ENCODE data around the gene GRAMD4. TPM values are rescaled to one million over a fixed set of nuclear protein-coding genes. Genes with fewer than 3 reads are reported as not detected.

Gene GRAMD4
- total and polyA plus RNA-seq, 2 experiments from 2014 or later, result 2.9 to 10.6 TPM

DNA sequence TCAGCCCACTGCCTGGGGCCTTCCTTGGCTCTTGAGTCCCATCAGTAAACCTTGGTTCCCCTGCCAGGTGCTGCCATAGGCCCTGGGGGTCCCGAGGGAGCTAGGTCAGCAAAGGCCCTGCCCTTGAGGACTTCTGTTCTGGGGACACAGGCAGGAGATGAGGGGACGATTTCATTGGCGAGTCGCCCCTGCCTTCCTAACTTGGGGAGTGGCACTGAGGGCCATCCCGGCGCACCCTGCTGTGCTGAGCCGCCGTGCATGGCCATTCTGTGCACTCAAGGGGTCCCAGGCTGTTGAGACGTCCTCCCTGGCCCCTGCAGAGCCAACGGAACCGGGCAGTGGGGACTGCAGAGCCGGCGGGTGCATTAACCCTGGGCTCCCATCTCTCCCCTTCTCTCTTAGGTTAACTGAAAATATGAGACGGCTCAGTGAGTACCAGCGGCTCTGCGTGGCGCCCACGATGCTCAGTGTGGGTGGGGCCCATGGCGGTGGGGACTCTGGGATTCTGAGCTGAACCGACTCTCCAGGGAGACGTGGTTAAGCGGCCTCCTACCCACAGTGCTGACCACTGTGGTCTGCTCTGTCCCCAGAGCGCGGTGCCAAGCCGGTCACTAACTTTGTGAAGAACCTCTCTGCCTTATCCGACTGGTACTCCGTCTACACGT lies 43.4 kb downstream of the GRAMD4 start:
- DNase-seq, result no peak
- no peak overlapping the region for H3K9ac ChIP-seq
- no peaks in the 10 kb centered on the region for H3F3A ChIP-seq (ENCODE audit: insufficient read depth)
- H3K27ac ChIP-seq, result no peak overlapping the region
- H3K79me2 ChIP-seq (ENCODE audit: insufficient read depth), result no peaks in the 10 kb centered on the region
- H2AFZ ChIP-seq, result no peak overlapping the region
- H3K9me3 ChIP-seq (ENCODE audit: low read depth), result no peaks in the 10 kb centered on the region
- H3K4me3 ChIP-seq, result no peak overlapping the region
- no peak for TF ChIP-seq EZH2 (IDR thresholded peaks at IDR 0.05; ENCODE audit: insufficient read depth, poor library complexity, severe bottlenecking)
- TF ChIP-seq EZH2phosphoT487 (IDR thresholded peaks at IDR 0.05; ENCODE audit: insufficient read depth, low read depth), result no peak
- WGBS, 2 experiments (ENCODE audit: low coverage in 1 of 2, low lambda C conversion rate in 2 of 2, missing lambda C conversion rate in 2 of 2), result 90 to 92% methylated on average over 28 of the region's 28 CpGs
- in situ Hi-C loops (cut with MboI), result no loop called here
- H3K36me3 ChIP-seq (ENCODE audit: low read depth), result no peaks in the 10 kb centered on the region
- no peaks in the 10 kb centered on the region for H3K27me3 ChIP-seq (replicated peaks; ENCODE audit: insufficient read depth)
- no peak overlapping the region for H3K4me2 ChIP-seq (ENCODE audit: unreplicated experiment)
- H3K4me1 ChIP-seq (ENCODE audit: insufficient read depth), result no peaks in the 10 kb centered on the region
- no peaks in the 10 kb centered on the region for H3K9me2 ChIP-seq (ENCODE audit: insufficient read depth)
- H4K20me1 ChIP-seq (ENCODE audit: insufficient read depth), result no peaks in the 10 kb centered on the region

DNA sequence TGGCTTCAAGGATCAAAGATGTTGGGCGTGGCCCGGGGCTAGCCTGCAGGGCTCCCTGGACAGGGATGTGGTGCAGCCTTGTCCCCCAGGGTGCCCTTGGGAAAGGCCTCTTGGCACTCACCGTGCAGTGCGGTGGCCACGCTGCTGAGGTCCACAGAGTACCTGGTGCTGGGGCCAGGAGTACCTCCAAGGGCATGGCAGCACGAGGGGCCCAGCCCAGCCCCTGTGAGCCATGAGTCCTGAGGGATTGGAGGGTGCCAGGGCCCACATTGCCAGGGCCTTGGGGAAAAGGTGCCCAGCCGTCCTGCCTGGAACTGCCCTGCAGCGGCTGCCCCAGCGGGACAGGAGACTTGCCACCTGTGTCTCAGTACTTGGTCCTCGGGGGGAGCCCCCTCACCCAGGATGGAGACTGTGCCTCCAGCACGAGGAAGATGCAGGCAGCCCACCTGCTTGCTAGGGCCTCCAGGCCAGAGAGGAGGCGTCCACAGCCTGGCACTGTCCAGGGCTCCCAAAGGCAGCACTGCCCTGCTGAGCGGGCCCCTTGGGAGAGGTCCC lies 44.2 kb downstream of the GRAMD4 start:
- in situ Hi-C loops (cut with MboI), result no loop called here
- Histone ChIP-seq H3K4me1 (ENCODE audit: insufficient read depth) (no peaks in the 10 kb centered on the region), H2AFZ (no peak overlapping the region), H3K27ac (no peak overlapping the region), H3K4me2 (ENCODE audit: unreplicated experiment) (no peak overlapping the region), H3K9me3 (ENCODE audit: low read depth) (no peaks in the 10 kb centered on the region), H3K9ac (no peak overlapping the region), H4K20me1 (ENCODE audit: insufficient read depth) (no peaks in the 10 kb centered on the region), H3K9me2 (ENCODE audit: insufficient read depth) (no peaks in the 10 kb centered on the region), H3K36me3 (ENCODE audit: low read depth) (no peaks in the 10 kb centered on the region), H3K27me3 (replicated peaks; ENCODE audit: insufficient read depth) (no peaks in the 10 kb centered on the region), H3K4me3 (no peak overlapping the region), H3K79me2 (ENCODE audit: insufficient read depth) (no peaks in the 10 kb centered on the region), H3F3A (ENCODE audit: insufficient read depth) (no peaks in the 10 kb centered on the region)
- no peak for DNase-seq
- TF ChIP-seq EZH2phosphoT487 (IDR thresholded peaks at IDR 0.05; ENCODE audit: insufficient read depth, low read depth) (no peak), EZH2 (IDR thresholded peaks at IDR 0.05; ENCODE audit: insufficient read depth, poor library complexity, severe bottlenecking) (no peak)
- 87 to 90% methylated on average over 8 to 12 of the region's 13 CpGs for WGBS, 2 experiments (ENCODE audit: low coverage in 1 of 2, low lambda C conversion rate in 2 of 2, missing lambda C conversion rate in 2 of 2)

DNA sequence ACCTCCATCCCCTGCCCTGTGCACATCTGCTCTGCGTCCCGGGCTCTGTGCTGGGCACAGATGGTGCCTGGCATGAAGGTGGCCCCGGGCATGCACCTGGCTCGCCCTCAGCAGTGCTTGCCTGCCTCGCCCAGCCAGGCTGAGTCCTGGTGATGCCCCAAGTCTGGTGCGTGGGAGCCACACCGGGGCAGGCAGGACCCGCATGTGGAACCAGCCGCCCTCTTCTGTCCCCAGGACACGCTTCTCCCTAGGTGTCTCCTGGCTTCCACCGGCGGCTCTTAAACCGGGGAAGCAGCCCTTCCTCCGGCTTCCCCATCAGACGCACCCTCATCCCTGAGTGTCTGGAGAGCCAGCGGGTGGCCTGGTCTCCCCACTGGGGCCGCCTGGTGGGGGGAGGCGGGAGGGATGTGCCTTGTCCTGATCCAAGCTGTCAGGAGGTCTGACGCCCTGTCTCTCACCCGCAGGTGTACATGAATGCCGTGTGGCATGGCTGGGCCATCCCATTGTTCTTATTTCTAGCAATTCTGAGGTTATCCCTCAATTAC lies 45.0 kb downstream of the GRAMD4 start:
- TF ChIP-seq EZH2 (IDR thresholded peaks at IDR 0.05; ENCODE audit: insufficient read depth, poor library complexity, severe bottlenecking) (no peak), EZH2phosphoT487 (IDR thresholded peaks at IDR 0.05; ENCODE audit: insufficient read depth, low read depth) (no peak)
- WGBS, 2 experiments (ENCODE audit: low coverage in 1 of 2, low lambda C conversion rate in 2 of 2, missing lambda C conversion rate in 2 of 2), result 97 to 98% methylated on average over 20 of the region's 21 CpGs
- in situ Hi-C loops (cut with MboI), result no loop called here

DNA sequence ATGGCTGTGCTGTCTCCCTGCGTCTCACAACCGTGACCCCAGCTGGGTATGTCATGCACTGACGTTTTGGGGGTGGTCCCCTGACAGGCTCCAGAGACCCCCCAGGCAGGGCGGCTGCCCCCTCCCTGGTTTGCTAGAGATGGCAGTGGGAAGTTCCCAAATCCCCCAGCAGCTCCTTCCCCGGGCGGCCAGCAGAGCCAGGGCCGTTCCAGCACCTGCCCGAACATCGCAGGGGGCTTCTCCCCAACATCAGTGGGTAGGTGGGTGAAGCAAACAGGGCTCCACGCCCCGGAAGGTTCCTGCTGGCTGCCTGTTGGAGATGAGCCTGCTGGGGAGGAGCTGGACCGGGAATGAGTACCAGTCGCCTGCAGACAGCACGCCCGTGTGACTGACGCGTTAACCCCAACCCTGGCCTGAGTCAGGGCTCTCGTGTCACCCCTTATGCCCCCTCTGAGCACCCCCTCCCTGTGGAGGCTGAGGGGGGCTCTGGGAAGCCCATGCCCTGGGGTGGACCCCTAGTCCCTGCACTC lies 45.6 kb downstream of the GRAMD4 start:
- H3K9ac ChIP-seq, result no peak overlapping the region

More for the DNA sequence above, 45.0 kb downstream of the GRAMD4 start:
- H3K4me2 ChIP-seq (ENCODE audit: unreplicated experiment), result no peak overlapping the region
- no peaks in the 10 kb centered on the region for H3K79me2 ChIP-seq (ENCODE audit: insufficient read depth)
- no peaks in the 10 kb centered on the region for H3K9me3 ChIP-seq (ENCODE audit: low read depth)
- no peaks in the 10 kb centered on the region for H3K27me3 ChIP-seq (replicated peaks; ENCODE audit: insufficient read depth)
- no peaks in the 10 kb centered on the region for H3K36me3 ChIP-seq (ENCODE audit: low read depth)
- no peak overlapping the region for H3K27ac ChIP-seq
- no peaks in the 10 kb centered on the region for H3K4me1 ChIP-seq (ENCODE audit: insufficient read depth)
- H2AFZ ChIP-seq, result no peak overlapping the region
- H3F3A ChIP-seq (ENCODE audit: insufficient read depth), result no peaks in the 10 kb centered on the region
- no peak overlapping the region for H3K4me3 ChIP-seq
- no peaks in the 10 kb centered on the region for H4K20me1 ChIP-seq (ENCODE audit: insufficient read depth)
- no peaks in the 10 kb centered on the region for H3K9me2 ChIP-seq (ENCODE audit: insufficient read depth)
- H3K9ac ChIP-seq, result no peak overlapping the region
- no peak for DNase-seq

More for the DNA sequence above, 45.6 kb downstream of the GRAMD4 start:
- Histone ChIP-seq H3K9me3 (ENCODE audit: low read depth) (no peaks in the 10 kb centered on the region), H3K4me3 (no peak overlapping the region), H3K9me2 (ENCODE audit: insufficient read depth) (no peaks in the 10 kb centered on the region), H3K4me1 (ENCODE audit: insufficient read depth) (no peaks in the 10 kb centered on the region), H3K4me2 (ENCODE audit: unreplicated experiment) (no peak overlapping the region), H3K27me3 (replicated peaks; ENCODE audit: insufficient read depth) (no peaks in the 10 kb centered on the region), H3K36me3 (ENCODE audit: low read depth) (no peaks in the 10 kb centered on the region), H3F3A (ENCODE audit: insufficient read depth) (no peaks in the 10 kb centered on the region), H2AFZ (no peak overlapping the region), H3K79me2 (ENCODE audit: insufficient read depth) (no peaks in the 10 kb centered on the region), H4K20me1 (ENCODE audit: insufficient read depth) (no peaks in the 10 kb centered on the region), H3K27ac (no peak overlapping the region)
- 83 to 92% methylated on average over 14 to 18 of the region's 18 CpGs for WGBS, 2 experiments (ENCODE audit: low coverage in 1 of 2, low lambda C conversion rate in 2 of 2, missing lambda C conversion rate in 2 of 2)
- DNase-seq, result no peak
- in situ Hi-C loops (cut with MboI), result no loop called here
- TF ChIP-seq EZH2phosphoT487 (IDR thresholded peaks at IDR 0.05; ENCODE audit: insufficient read depth, low read depth), result no peak
- no peak for TF ChIP-seq EZH2 (IDR thresholded peaks at IDR 0.05; ENCODE audit: insufficient read depth, poor library complexity, severe bottlenecking)
